ENCODE data around the gene RBM12. TPM values are rescaled to one million over a fixed set of nuclear protein-coding genes. Genes with fewer than 3 reads are reported as not detected.

RBM12 gene
- total RNA-seq, 2 experiments from 2014 or later = 91.7 to 95.2 TPM

DNA sequence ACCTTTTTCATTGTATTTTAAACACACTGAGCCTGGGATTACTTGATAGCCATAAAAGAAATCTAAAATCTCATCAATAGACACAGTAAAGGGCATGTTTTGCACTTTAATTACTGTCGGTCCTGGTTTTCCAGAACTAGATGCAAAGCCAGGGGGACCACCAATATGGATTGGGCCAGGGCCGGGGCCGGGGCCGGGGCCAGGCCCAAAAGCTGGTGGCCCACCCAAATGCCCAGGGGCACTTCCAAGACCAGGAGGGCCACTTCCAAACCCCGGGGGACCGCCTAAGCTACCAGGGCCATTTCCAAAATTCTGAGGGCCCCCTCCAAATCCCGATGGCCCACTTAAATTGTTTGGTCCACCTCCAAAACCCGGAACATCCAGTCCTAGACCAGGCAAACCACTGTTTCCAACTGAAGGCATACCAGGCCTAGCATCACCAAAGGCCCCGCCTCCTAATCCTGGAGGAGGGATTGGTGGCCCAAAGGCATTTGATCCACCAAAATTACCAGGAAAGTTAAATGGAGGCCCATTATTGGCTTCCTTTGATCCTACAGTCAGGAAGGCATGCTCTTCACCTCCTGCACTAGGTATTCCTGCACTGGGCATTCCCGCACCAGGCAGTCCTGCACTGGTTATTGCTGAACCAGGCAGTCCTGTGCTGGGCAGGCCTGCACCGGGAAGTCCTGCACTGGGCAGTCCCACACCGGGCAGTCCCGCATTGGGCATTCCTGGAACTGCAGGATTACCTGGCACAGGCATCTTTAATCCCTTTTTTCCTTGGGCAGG lies 11.9 kb downstream of the RBM12 start:
- H3K27me3 ChIP-seq (ENCODE audit: control insufficient read depth in 1 of 2, insufficient read depth in 2 of 2, low read length in 2 of 2) = no peaks in the 10 kb centered on the region
- no peak for ATAC-seq (ENCODE audit: poor library complexity)
- ChIA-PET POLR2A (interaction anchor here (0.9 to 2.6 kb wide), 3 partner anchors 8 to 11 kb away, joined by 4 to 15 read pairs (median 6); partner anchors contain the start of genes CPNE1 and RBM12), CTCF (interaction anchor here (0.5 to 1.5 kb wide), 3 partner anchors 34 to 684 kb away, joined by 3 to 5 read pairs (median 3); no protein-coding TSS in a partner anchor)
- intact Hi-C loops (cut with DNase I, micrococcal nuclease) = no loop called here
- Mint-ChIP-seq H3K9me3 (no peaks in the 10 kb centered on the region), H3K4me1 (ENCODE audit: low read depth) (peaks cover 58% of the 10 kb centered on the region), H3K36me3 (ENCODE audit: low read depth) (peaks cover 47% of the 10 kb centered on the region), H3K27me3 (no peaks in the 10 kb centered on the region), H3K27ac (peak overlapping the region; percentile 40), H3K4me3 (no peak overlapping the region)
- H3K9me3 ChIP-seq (ENCODE audit: control insufficient read depth in 1 of 2, insufficient read depth in 1 of 2, low read length in 2 of 2) = no peaks in the 10 kb centered on the region
- TF ChIP-seq, protein P1, sequence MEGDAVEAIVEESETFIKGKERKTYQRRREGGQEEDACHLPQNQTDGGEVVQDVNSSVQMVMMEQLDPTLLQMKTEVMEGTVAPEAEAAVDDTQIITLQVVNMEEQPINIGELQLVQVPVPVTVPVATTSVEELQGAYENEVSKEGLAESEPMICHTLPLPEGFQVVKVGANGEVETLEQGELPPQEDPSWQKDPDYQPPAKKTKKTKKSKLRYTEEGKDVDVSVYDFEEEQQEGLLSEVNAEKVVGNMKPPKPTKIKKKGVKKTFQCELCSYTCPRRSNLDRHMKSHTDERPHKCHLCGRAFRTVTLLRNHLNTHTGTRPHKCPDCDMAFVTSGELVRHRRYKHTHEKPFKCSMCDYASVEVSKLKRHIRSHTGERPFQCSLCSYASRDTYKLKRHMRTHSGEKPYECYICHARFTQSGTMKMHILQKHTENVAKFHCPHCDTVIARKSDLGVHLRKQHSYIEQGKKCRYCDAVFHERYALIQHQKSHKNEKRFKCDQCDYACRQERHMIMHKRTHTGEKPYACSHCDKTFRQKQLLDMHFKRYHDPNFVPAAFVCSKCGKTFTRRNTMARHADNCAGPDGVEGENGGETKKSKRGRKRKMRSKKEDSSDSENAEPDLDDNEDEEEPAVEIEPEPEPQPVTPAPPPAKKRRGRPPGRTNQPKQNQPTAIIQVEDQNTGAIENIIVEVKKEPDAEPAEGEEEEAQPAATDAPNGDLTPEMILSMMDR (IDR thresholded peaks at IDR 0.05) = no peak
- peaks cover 21% of the 10 kb centered on the region for H3K4me1 ChIP-seq (ENCODE audit: insufficient read depth, low read length)
- no peak overlapping the region for H3K4me3 ChIP-seq (ENCODE audit: low read length)
- H3K36me3 ChIP-seq (ENCODE audit: insufficient read depth, low read length) = peaks cover 47% of the 10 kb centered on the region
- no peak for DNase-seq
- H3K27ac ChIP-seq (ENCODE audit: low read depth in 1 of 2, low read length in 2 of 2) = no peak overlapping the region

DNA sequence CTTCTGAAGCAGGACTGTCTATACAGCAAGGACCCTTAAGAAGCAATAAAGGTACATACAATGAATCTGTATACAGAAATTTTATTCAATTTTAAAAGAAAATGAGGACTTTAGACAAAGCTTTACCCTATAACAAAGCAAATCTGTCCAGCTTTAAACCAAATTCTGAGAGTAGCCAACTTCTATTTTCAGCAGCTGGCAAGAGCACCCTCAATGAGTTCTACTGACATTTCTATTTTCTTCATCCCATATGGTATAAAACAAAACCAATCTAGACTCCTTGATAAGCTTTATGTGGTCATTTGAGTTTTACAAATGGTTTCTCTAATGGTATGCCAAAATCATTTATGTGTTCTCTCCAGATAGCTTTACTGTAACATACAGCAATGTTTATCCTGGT lies 12.7 kb downstream of the RBM12 start:
- Histone ChIP-seq H3K36me3 (ENCODE audit: insufficient read depth, low read length) (peaks cover 47% of the 10 kb centered on the region), H3K27me3 (ENCODE audit: control insufficient read depth in 1 of 2, insufficient read depth in 2 of 2, low read length in 2 of 2) (no peaks in the 10 kb centered on the region), H3K9me3 (ENCODE audit: control insufficient read depth in 1 of 2, insufficient read depth in 1 of 2, low read length in 2 of 2) (no peaks in the 10 kb centered on the region), H3K4me3 (ENCODE audit: low read length) (no peak overlapping the region), H3K4me1 (ENCODE audit: insufficient read depth, low read length) (peaks cover 20% of the 10 kb centered on the region), H3K27ac (ENCODE audit: low read depth in 1 of 2, low read length in 2 of 2) (no peak overlapping the region)
- POLR2A ChIA-PET = interaction anchor here (0.9 to 2.6 kb wide), 3 partner anchors 9 to 12 kb away, joined by 4 to 15 read pairs (median 6); partner anchors contain the start of genes CPNE1 and RBM12
- CTCF ChIA-PET = interaction anchor here (0.5 kb wide), 1 partner anchor 683 kb away, joined by 3 read pairs; no protein-coding TSS in a partner anchor
- Mint-ChIP-seq H3K27me3 (no peaks in the 10 kb centered on the region), H3K27ac (peak overlapping the region; percentile 40), H3K4me1 (ENCODE audit: low read depth) (peaks cover 55% of the 10 kb centered on the region), H3K4me3 (no peak overlapping the region), H3K36me3 (ENCODE audit: low read depth) (peaks cover 41% of the 10 kb centered on the region), H3K9me3 (no peaks in the 10 kb centered on the region)
- TF ChIP-seq, protein P1 (IDR thresholded peaks at IDR 0.05) = no peak
- intact Hi-C loops (cut with DNase I, micrococcal nuclease) = no loop called here
- ATAC-seq (ENCODE audit: poor library complexity) = no peak
- DNase-seq = no peak

DNA sequence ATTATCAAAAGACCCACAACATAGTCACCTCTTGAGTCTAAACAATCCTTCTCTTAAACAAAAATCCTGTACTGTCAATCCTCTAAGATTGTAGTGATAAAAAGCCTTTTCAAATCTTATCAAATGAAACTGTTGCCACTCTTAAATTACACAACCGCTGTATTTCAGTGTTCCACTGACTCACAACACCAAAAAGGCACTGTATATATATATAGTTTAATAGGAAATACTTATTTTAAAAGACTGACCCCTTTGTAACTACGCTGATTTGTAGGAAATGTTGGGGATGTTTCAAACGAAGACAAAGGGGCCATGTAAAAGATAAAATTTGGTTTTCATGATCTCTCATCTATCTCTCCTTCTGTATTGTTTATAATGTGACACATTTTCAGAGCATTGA lies 14.1 kb downstream of the RBM12 start:
- H3K27ac ChIP-seq (ENCODE audit: low read depth in 1 of 2, low read length in 2 of 2) = no peak overlapping the region
- POLR2A ChIA-PET = no interaction called here

More for the DNA sequence above, 14.1 kb downstream of the RBM12 start:
- intact Hi-C loops (cut with DNase I, micrococcal nuclease) = no loop called here
- H3K4me3 Mint-ChIP-seq = no peak overlapping the region
- no peaks in the 10 kb centered on the region for H3K9me3 ChIP-seq (ENCODE audit: control insufficient read depth in 1 of 2, insufficient read depth in 1 of 2, low read length in 2 of 2)
- no peak overlapping the region for H3K4me3 ChIP-seq (ENCODE audit: low read length)
- peaks cover 44% of the 10 kb centered on the region for H3K36me3 ChIP-seq (ENCODE audit: insufficient read depth, low read length)
- H3K36me3 Mint-ChIP-seq (ENCODE audit: low read depth) = peaks cover 42% of the 10 kb centered on the region
- DNase-seq (no peak), ATAC-seq (ENCODE audit: poor library complexity) (no peak)
- TF ChIP-seq, protein P1 (IDR thresholded peaks at IDR 0.05) = no peak
- peaks cover 20% of the 10 kb centered on the region for H3K4me1 ChIP-seq (ENCODE audit: insufficient read depth, low read length)
- no peaks in the 10 kb centered on the region for H3K27me3 ChIP-seq (ENCODE audit: control insufficient read depth in 1 of 2, insufficient read depth in 2 of 2, low read length in 2 of 2)
- peaks cover 60% of the 10 kb centered on the region for H3K4me1 Mint-ChIP-seq (ENCODE audit: low read depth)
- peak overlapping the region; percentile 45 for H3K27ac Mint-ChIP-seq
- H3K9me3 Mint-ChIP-seq = no peaks in the 10 kb centered on the region
- CTCF ChIA-PET = interaction anchor here (1.0 kb wide), 1 partner anchor 18 kb away, joined by 3 read pairs; no protein-coding TSS in a partner anchor
- H3K27me3 Mint-ChIP-seq = no peaks in the 10 kb centered on the region
